NCI-H1694 treated with DMSO at 0.1 percent for 48 hours (cell line): ENCODE results near the gene ATP5IF1.

ENCODE experiments used
- DNase-seq: peaks from one replicate; lab custom pipeline; 2025; lab: John Stamatoyannopoulos, UW

Gene ATP5IF1

GRCh38 chr1:28265577-28265976, 29.7 kb downstream of the ATP5IF1 start:
- DNase-seq: no peak

- DNase-seq: no peak
Observed at GRCh38 chr1:28266920-28267322, 31.0 kb downstream of the ATP5IF1 start.

- no peak for DNase-seq
Observed at GRCh38 chr1:28267633-28268032, 31.7 kb downstream of the ATP5IF1 start.

- no peak for DNase-seq
Observed at GRCh38 chr1:28269529-28269928, 33.6 kb downstream of the ATP5IF1 start.

DNA sequence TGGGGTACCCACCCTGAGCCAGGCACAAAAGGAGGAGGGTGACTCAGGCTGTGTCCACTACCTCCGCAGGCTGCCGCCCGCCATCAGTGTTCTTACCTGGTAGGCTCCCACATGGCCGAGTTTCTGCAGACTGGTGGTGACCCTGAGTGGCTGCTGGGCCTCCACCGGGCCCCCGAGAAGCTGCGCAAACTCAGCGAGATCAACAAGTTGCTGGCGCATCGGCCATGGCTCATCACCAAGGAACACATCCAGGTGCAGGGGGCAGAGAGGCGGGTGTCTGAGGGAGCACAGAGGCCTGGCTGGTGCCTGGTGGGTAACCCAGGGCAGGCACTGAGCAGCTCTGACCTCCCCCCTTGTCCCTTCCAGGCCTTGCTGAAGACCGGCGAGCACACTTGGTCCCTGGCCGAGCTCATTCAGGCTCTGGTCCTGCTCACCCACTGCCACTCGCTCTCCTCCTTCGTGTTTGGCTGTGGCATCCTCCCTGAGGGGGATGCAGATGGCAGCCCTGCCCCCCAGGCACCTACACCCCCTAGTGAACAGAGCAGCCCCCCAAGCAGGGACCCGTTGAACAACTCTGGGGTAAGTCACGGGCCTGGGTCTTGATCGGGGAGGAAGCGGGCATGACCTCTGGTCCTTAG, 36.4 kb downstream of the ATP5IF1 start:
- DNase-seq: no peak

DNA sequence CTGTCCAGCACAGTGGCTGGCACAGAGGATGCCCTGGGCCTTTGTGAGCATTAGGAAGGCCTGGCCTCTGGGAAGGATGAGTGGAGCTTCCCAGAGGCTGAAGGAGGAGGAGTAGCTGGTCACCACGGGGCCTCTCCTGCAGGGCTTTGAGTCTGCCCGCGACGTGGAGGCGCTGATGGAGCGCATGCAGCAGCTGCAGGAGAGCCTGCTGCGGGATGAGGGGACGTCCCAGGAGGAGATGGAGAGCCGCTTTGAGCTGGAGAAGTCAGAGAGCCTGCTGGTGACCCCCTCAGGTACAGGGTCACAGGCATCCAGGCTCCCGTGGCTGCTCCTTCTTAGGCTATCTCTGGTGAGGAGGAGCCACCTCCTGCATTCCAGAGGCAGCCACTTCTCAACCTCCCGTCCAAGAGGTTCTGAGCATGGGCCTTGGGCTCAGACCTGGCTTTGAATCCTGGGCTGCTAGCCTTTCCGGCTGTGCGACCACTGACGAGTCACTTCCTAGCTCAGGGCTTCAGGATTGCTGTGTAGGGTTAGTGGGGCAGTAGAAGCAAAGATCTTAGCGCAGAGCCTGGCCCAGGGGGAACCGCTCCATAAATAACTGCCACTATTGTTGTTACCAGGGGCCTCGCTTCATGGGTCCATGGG, 37.4 kb downstream of the ATP5IF1 start:
- no peak for DNase-seq

- DNase-seq: no peak
Observed at GRCh38 chr1:28278763-28279162, 42.8 kb downstream of the ATP5IF1 start.

DNA sequence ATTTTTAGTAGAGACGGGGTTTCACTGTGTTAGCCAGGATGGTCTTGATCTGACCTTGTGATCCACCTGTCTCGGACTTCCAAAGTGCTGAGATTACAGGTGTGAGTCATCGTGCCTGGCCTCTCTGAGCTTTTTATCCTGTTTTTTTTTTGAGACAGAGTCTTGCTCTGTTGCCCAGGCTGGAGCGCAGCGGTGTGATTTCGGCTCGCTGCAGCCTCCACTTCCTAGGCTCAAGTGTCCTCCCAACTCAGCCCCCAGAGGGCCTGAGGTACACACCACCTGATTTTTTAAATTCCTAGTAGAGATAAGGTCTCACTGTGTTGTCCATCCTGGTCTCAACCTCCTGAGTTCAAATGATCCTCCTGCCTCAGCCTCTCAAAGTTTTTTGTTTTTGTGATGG, 43.8 kb downstream of the ATP5IF1 start:
- DNase-seq: no peak

DNA sequence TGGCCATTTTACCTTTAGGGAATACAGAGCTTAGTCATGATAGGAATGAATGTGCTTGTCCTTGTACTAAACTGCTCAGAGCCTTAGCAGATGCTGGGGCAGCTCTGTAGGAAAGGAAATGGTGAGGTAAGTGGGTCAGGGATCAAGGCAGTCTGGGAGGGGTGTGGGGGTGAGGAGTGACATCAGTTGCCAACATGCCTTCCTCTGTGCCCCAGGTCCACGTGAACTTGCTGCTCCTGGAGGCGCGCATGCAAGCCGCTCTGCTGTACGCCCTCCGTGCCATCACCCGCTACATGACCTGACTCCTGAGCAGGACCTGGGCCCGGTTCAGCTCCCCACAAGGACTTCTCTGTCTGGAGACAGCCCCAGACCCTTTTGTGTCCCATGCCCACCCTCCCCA, 44.6 kb downstream of the ATP5IF1 start:
- DNase-seq: no peak

DNA sequence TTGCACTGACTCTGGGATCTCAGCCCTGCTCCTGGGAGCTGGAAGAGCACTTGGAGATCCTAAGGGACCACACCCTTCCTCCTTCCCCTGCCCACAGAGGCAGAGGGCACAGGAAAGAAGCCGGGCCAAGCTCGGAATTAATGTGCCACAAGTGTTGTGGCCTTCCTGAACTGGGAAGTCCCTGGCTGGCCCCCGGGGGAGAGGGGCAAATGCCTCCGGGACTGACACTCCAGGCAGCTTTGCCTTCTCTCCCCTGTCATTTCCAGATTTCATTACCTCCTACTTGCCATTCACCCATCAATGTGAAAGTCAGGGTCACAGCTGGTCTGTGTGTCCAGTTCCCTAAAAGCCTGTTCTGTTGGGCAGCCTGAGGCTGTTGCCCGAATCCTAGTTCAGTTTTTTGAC, 45.1 kb downstream of the ATP5IF1 start:
- DNase-seq: no peak

- DNase-seq: no peak
Observed at GRCh38 chr1:28281608-28282425, 45.9 kb downstream of the ATP5IF1 start.

DNA sequence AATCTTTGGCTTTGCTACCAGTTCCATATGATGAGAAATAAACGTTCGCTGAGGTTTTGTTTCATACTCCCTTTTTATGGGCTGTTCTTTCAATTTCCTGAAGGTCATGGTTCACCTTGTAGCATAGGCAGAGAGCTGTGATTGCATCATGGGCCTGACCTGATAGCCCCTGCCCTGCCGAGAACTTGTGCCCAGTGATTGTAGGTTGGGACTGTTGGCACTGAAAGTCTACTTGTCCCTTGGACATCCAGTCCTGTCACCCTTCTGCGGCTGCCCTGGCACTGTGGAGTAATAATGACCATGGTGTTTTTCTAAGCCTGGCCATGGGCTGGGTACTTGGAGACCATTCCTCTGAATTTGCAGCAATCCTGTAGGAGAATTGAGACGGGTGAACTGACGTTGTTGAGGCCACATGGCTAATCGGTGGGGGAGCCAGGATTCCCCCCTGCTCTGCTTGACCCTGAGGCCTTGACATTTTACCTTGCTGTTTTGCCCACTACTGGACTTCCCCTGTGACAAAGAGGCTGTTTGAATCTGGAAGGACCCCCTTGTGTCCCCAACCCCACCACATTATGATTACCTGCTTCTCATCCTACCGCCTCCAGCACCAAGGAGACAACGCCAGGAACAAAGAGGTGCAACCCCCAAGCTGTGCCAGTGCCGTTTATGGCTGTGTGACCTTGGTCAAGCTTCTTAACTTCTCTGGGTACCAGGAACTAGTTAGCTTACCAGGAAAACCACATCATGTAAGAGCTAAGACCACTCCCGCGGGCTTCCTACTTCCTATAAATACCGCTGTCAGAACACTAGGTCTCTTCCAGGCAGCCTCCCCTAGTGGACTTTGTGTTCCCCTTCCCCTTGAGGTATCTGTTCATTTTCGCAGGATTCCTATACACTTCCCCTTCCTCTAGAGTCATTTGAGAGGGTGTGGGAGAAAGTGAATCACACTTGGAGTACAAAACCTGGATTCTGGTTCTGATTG, 46.8 kb downstream of the ATP5IF1 start:
- DNase-seq: no peak

DNA sequence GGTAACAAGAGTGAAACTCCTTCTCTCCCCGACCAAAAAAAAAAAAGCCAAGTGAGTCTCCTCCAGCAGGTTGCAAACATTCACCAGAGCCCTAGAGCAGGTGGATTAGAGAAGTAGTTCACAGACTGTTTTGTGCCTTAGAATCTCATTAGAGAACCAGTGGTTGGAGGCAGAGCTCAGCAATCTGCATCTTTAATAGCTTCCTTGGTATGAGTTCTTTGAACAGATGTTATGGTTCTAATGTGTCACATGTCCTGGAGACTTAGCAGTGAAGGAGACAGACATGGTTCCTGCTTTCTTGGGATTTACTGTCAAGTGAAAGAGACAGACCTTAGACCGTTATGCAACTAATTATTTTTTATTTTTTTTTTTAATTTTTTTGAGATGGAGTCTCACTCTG, 50.2 kb downstream of the ATP5IF1 start:
- DNase-seq: no peak
